ENCODE results near the gene MAP4K3. TPM values are rescaled to one million over a fixed set of nuclear protein-coding genes. Genes with fewer than 3 reads are reported as not detected.

Gene MAP4K3
- total and polyA plus RNA-seq, 2 of the 8 experiments (the other 6 are each of a cell fraction or from before 2014, with no cell fraction given) = 11.4 to 63.0 TPM

DNA sequence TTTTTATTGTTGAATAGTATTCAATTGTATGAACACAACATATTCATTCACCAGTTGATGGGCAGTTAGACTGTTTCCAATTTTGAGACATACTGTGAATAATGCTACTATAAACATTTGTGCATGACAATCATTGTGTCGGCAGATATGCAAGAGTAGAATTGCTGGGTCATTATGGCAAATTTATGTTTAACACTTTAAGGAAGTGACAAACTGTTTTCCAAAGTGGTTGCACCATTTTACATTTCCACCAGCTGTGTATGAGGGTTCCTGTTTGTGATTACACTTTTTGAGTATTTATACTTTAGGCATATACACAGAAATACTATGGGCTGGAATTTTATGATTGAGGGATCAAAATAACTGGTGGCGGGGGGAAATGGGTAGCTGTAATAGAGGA, 61.2 kb downstream of the MAP4K3 start:
- FAIRE-seq = peak; percentile 39
- H3K23ac ChIP-seq (ENCODE audit: insufficient read length) = no peak overlapping the region
- peaks cover 0 to 9% (median 5%) of the 10 kb centered on the region in 4 experiments; a peak in 5 of 8 replicates for H3K36me3 ChIP-seq (ENCODE audit: control insufficient read depth in 2 of 4, insufficient read depth in 4 of 4, low read length in 3 of 4)
- no peak for DNase-seq (ENCODE audit: low read depth in 1 of 2, low spot score in 2 of 2)
- H3K56ac ChIP-seq (replicated peaks; ENCODE audit: insufficient read length, low read depth, low read length) = no peak overlapping the region
- H3K14ac ChIP-seq (ENCODE audit: insufficient read length) = no peak overlapping the region
- no peak overlapping the region for H2BK5ac ChIP-seq (ENCODE audit: low read depth, low read length)
- no peak overlapping the region for H3K4me2 ChIP-seq (ENCODE audit: insufficient read depth in 1 of 2, low read depth in 2 of 2, low read length in 2 of 2)
- CTCF ChIA-PET (ENCODE audit: partially characterized antibody) = interaction anchor here (0.6 to 2.8 kb wide), 5 partner anchors 8 to 354 kb away, joined by 3 to 14 read pairs (median 10); no protein-coding TSS in a partner anchor
- H2BK15ac ChIP-seq (ENCODE audit: low read length) = no peak overlapping the region
- peaks cover 2 to 6% (median 4%) of the 10 kb centered on the region in 4 experiments; a peak in 6 of 7 replicates for H3K4me1 ChIP-seq (replicated peaks in 1 of 4; ENCODE audit: control insufficient read depth in 3 of 4, insufficient read depth in 4 of 4, low read length in 3 of 4)
- H3K79me2 ChIP-seq (ENCODE audit: control insufficient read depth in 1 of 2, insufficient read depth in 2 of 2, low read length in 2 of 2) = peaks cover 0 to 77% of the 10 kb centered on the region in 2 experiments; a peak in 3 of 4 replicates
- H3K9me3 ChIP-seq (ENCODE audit: insufficient read depth in 2 of 2, low read depth in 1 of 2, low read length in 1 of 2) = 0 out of 4 replicates have a peak, but pooled peaks cover 0 to 2% of the 10 kb centered on the region in 2 experiments
- no peak overlapping the region for H3K18ac ChIP-seq (ENCODE audit: extremely low read depth, low read length)
- no peak overlapping the region for H4K5ac ChIP-seq (ENCODE audit: insufficient read length, low read depth, low read length)
- H3K27me3 ChIP-seq (replicated peaks in 1 of 4; ENCODE audit: control insufficient read depth in 3 of 4, extremely low read depth in 1 of 4, insufficient read depth in 3 of 4, low read length in 3 of 4) = peaks cover 0 to 1% (median 0%) of the 10 kb centered on the region in 4 experiments; a peak in 1 of 7 replicates
- no peaks in the 10 kb centered on the region for H4K20me1 ChIP-seq (replicated peaks in 1 of 2; ENCODE audit: control insufficient read depth in 1 of 2, insufficient read depth in 2 of 2, low read length in 2 of 2)
- 96% methylated on average over 2 of the region's 2 CpGs; no CpG with 5 or more reads in 1 of the 2 experiments for WGBS, 2 experiments (ENCODE audit: extremely low coverage in 1 of 2, insufficient coverage in 1 of 2, insufficient read length in 1 of 2, insufficient replicate concordance in 2 of 2, low coverage in 1 of 2, low lambda C conversion rate in 2 of 2, missing lambda C conversion rate in 1 of 2)
- H2BK12ac ChIP-seq (ENCODE audit: low read depth, low read length) = no peak overlapping the region
- no peak overlapping the region for H2AFZ ChIP-seq (ENCODE audit: low read length)
- no peaks in the 10 kb centered on the region for H3K23me2 ChIP-seq (ENCODE audit: low read depth, low read length)
- no peak overlapping the region for H4K91ac ChIP-seq (replicated peaks; ENCODE audit: insufficient read length, low read length)
- no peak overlapping the region for H2BK20ac ChIP-seq (ENCODE audit: low read length)
- POLR2A ChIA-PET (ENCODE audit: partially characterized antibody) = no interaction called here
- H3K79me1 ChIP-seq (ENCODE audit: low read depth, low read length) = no peaks in the 10 kb centered on the region; the same call in 1 of the 2 replicates
- H4K8ac ChIP-seq (ENCODE audit: extremely low read depth, insufficient read depth, low read length) = no peak overlapping the region
- H3K4ac ChIP-seq (replicated peaks; ENCODE audit: insufficient read length, low read depth, low read length) = no peak overlapping the region
- H2BK120ac ChIP-seq (replicated peaks; ENCODE audit: low read depth, low read length) = no peak overlapping the region
- no peak overlapping the region for H2AK5ac ChIP-seq (ENCODE audit: low read depth, low read length)
- no peak overlapping the region for H3K4me3 ChIP-seq (ENCODE audit: extremely low read depth in 1 of 4, insufficient read depth in 2 of 4, low read depth in 3 of 4, low read length in 4 of 4)
- TF ChIP-seq TAF7 (optimal IDR thresholded peaks at IDR 0.05; ENCODE audit: borderline replicate concordance, low read depth, low read length) = no peak
- TF ChIP-seq RBBP5 (IDR thresholded peaks at IDR 0.05; ENCODE audit: borderline replicate concordance, low read depth, low read length) = no peak
- TF ChIP-seq EGR1 (IDR thresholded peaks at IDR 0.05; ENCODE audit: borderline replicate concordance, low read depth, low read length) = no peak
- TF ChIP-seq KDM5A (IDR thresholded peaks at IDR 0.05; ENCODE audit: low read length) = no peak
- TF ChIP-seq SUZ12 (IDR thresholded peaks at IDR 0.05; ENCODE audit: low read length) = no peak
- TF ChIP-seq EP300 (IDR thresholded peaks at IDR 0.05; ENCODE audit: borderline replicate concordance in 1 of 2, low read depth in 2 of 2, low read length in 2 of 2) = no peak
- no peak for TF ChIP-seq SIX5 (IDR thresholded peaks at IDR 0.05; ENCODE audit: low read depth, low read length)
- H3K9ac ChIP-seq (replicated peaks in 1 of 4; ENCODE audit: extremely low read depth in 1 of 4, low read depth in 3 of 4, low read length in 3 of 4) = no peak overlapping the region
- no peak overlapping the region for H3K27ac ChIP-seq (ENCODE audit: low read depth, low read length)
